ENCODE measurements around the gene PLA2G2C. TPM values are rescaled to one million over a fixed set of nuclear protein-coding genes. Genes with fewer than 3 reads are reported as not detected.

PLA2G2C gene
- total and polyA plus RNA-seq, 10 donors: 0.17 TPM; not detected in 9

GRCh38 chr1:20211511-20211931 lies 25.2 kb upstream of the PLA2G2C start:
- H3K36me3 ChIP-seq: no peaks in the 10 kb centered on the region
- TF ChIP-seq, protein P1, sequence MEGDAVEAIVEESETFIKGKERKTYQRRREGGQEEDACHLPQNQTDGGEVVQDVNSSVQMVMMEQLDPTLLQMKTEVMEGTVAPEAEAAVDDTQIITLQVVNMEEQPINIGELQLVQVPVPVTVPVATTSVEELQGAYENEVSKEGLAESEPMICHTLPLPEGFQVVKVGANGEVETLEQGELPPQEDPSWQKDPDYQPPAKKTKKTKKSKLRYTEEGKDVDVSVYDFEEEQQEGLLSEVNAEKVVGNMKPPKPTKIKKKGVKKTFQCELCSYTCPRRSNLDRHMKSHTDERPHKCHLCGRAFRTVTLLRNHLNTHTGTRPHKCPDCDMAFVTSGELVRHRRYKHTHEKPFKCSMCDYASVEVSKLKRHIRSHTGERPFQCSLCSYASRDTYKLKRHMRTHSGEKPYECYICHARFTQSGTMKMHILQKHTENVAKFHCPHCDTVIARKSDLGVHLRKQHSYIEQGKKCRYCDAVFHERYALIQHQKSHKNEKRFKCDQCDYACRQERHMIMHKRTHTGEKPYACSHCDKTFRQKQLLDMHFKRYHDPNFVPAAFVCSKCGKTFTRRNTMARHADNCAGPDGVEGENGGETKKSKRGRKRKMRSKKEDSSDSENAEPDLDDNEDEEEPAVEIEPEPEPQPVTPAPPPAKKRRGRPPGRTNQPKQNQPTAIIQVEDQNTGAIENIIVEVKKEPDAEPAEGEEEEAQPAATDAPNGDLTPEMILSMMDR (IDR thresholded peaks at IDR 0.05 in 8 of 11, conservative IDR thresholded peaks at IDR 0.05 in 3 of 11): no peak
- TF ChIP-seq POLR2AphosphoS5 (IDR thresholded peaks at IDR 0.05) (no peak), POLR2A (IDR thresholded peaks at IDR 0.05) (no peak)
- DNase-seq: no peak
- 48 to 57% (median 55%) methylated on average over 4 of the region's 4 CpGs for WGBS, 5 donors
- peaks cover 0 to 50% (median 0%) of the 10 kb centered on the region in 7 donors for H3K27me3 ChIP-seq (replicated peaks in 1 of 7)
- peaks cover 7 to 22% (median 20%) of the 10 kb centered on the region in 6 donors for H3K4me1 ChIP-seq
- peaks cover 0 to 3% (median 0%) of the 10 kb centered on the region in 8 donors for H3K9me3 ChIP-seq
- no peak overlapping the region for H3K4me3 ChIP-seq
- intact Hi-C loops (cut with DNase I; ENCODE audit: low total_unique reads): no loop called here
- peak overlapping the region in 7 of 8 donors; percentile 32 to 67 (median 43) for H3K27ac ChIP-seq

- Histone ChIP-seq H3K4me1 (peaks cover 7 to 22% (median 20%) of the 10 kb centered on the region in 6 donors), H3K27me3 (replicated peaks in 1 of 7) (peaks cover 0 to 50% (median 0%) of the 10 kb centered on the region in 7 donors), H3K9me3 (no peaks in the 10 kb centered on the region), H3K4me3 (no peak overlapping the region), H3K27ac (peak overlapping the region in 7 of 8 donors; percentile 32 to 67 (median 43)), H3K36me3 (no peaks in the 10 kb centered on the region)
- WGBS, 5 donors: 70 to 87% (median 74%) methylated on average over 10 of the region's 10 CpGs
- intact Hi-C loops (cut with DNase I; ENCODE audit: low total_unique reads): no loop called here
- peak in 2 of 3 donors; percentile 65 to 73 for TF ChIP-seq POLR2AphosphoS5 (IDR thresholded peaks at IDR 0.05)
- TF ChIP-seq, protein P1 (IDR thresholded peaks at IDR 0.05 in 8 of 11, conservative IDR thresholded peaks at IDR 0.05 in 3 of 11): no peak
- DNase-seq: no peak
Observed at GRCh38 chr1:20210736-20211460, 24.6 kb upstream of the PLA2G2C start.

DNA sequence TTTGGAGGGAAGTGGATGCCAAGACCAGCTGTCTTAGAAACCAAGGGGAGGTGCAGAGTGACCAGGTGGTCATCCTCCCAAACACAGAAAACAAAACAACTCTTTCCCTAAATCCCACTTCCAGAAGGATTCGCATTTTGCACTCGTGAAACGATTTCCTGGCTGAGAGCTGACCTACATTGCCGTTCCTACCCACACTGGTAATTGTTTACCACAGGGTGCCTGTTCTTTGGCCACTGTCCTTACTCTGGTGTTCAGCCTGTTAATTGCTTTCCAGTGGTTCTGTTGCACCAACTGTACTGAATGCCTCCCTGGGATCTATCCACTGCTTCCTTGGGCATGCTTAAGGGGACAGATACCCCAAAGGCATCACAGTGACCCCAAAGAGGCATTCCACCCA lies 23.2 kb upstream of the PLA2G2C start:
- 69 to 87% (median 76%) methylated on average over 4 of the region's 4 CpGs for WGBS, 5 donors
- DNase-seq: no peak
- intact Hi-C loops (cut with DNase I; ENCODE audit: low total_unique reads): no loop called here
- Histone ChIP-seq H3K27me3 (replicated peaks in 1 of 7) (peaks cover 0 to 41% (median 0%) of the 10 kb centered on the region in 7 donors), H3K4me1 (peaks cover 7 to 22% (median 20%) of the 10 kb centered on the region in 6 donors), H3K36me3 (no peaks in the 10 kb centered on the region), H3K9me3 (no peaks in the 10 kb centered on the region), H3K27ac (no peak overlapping the region), H3K4me3 (no peak overlapping the region)
- TF ChIP-seq, protein P1 (IDR thresholded peaks at IDR 0.05 in 8 of 11, conservative IDR thresholded peaks at IDR 0.05 in 3 of 11): no peak
- no peak for TF ChIP-seq POLR2A (IDR thresholded peaks at IDR 0.05)
- no peak for TF ChIP-seq POLR2AphosphoS5 (IDR thresholded peaks at IDR 0.05)

DNA sequence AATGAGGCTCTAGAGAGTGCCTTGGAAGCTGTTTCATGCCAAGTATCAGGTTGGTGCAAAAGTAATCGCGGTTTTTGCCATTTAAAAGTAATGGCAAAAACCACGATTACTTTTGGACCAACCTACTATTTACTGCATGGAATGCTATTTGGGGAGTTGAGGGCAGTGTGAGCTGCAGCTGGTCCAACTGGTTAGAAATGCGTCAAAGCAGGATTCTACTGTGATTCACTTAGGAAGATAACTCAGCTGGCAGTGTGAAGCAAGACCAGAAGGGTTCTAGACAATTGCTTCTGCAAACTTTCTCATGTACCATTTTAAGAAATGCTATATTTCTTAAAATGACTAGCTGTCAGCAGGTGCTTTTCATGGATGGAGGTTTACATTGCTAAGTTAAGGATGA lies 21.2 kb upstream of the PLA2G2C start:
- H3K27me3 ChIP-seq (replicated peaks in 1 of 7): peaks cover 0 to 28% (median 0%) of the 10 kb centered on the region in 7 donors
- intact Hi-C loops (cut with DNase I; ENCODE audit: low total_unique reads): no loop called here
- H3K4me3 ChIP-seq: no peak overlapping the region
- no peak for TF ChIP-seq POLR2AphosphoS5 (IDR thresholded peaks at IDR 0.05)
- no peak for DNase-seq
- no peaks in the 10 kb centered on the region for H3K9me3 ChIP-seq
- H3K36me3 ChIP-seq: no peaks in the 10 kb centered on the region
- no peak overlapping the region for H3K27ac ChIP-seq
- 81 to 88% (median 85%) methylated on average over 4 of the region's 4 CpGs for WGBS, 5 donors
- H3K4me1 ChIP-seq: peaks cover 2 to 13% (median 13%) of the 10 kb centered on the region in 6 donors
